ENCODE results near the gene ETV3L. TPM values are rescaled to one million over a fixed set of nuclear protein-coding genes. Genes with fewer than 3 reads are reported as not detected.

ETV3L gene
- total RNA-seq, 1 experiment from 2014 or later: not detected

DNA sequence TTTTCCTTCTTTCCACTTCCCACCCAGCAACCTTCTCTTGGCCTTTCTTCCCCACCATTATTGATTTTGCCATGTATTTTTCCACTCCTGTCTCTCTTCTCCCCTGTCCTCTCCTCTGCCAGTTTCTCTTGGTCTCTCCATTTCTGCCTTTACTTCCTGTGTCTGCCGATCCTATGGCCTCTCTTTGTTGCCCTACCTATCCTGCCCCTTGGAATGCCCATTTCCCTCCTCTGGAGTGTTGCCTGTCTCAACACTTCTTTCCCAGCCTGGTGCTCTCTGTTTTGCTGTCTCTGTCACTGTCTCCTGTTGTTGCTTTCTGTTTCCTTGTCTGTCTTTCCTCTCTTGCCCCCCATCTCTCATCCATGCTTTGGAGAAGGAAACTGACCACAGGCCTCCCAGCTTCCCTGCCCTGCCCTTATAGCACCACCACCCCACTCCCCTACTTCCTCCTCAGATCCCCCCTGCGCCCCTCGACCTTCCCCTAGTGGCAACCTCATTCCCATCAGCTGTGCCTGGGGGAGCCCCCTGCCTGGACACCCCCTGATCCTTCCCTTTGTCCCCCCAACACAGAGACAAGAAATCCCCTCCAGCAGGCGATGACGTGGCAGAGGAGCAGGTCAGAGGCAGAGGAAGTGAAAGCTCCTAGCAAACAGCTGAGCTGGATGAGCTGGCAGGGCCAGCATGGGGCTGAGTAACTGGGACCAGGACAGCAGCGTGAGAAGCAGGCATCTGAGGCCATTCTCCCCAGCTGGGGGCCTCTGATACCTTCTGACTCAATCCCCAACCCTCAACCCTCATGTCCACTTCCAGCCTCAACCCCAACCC is 6.6 kb upstream of the ETV3L start:
- peaks cover 0 to 10% of the 10 kb centered on the region in 2 experiments; a peak in 2 of 4 replicates for H3K4me1 ChIP-seq (ENCODE audit: control insufficient read depth in 1 of 2, insufficient read depth in 2 of 2, low read length in 2 of 2)
- H3K27me3 ChIP-seq (ENCODE audit: insufficient read depth, low read length): peaks cover 22% of the 10 kb centered on the region; the same call in 1 of the 2 replicates
- no peak overlapping the region for H2AFZ ChIP-seq (ENCODE audit: low read depth, low read length, poor library complexity, severe bottlenecking)
- 0 out of 2 replicates have a peak overlapping the region, but pooled peaks have one; percentile 15 for H3K4me2 ChIP-seq (ENCODE audit: low read length)
- TF ChIP-seq POLR2A (IDR thresholded peaks at IDR 0.05; ENCODE audit: borderline replicate concordance, extremely low read depth, insufficient read depth, insufficient read length): no peak
- TF ChIP-seq POLR2AphosphoS5 (IDR thresholded peaks at IDR 0.05; ENCODE audit: low read depth, low read length): no peak
- TF ChIP-seq EZH2phosphoT487 (IDR thresholded peaks at IDR 0.05; ENCODE audit: borderline replicate concordance): no peak
- TF ChIP-seq EGR1 (IDR thresholded peaks at IDR 0.05; ENCODE audit: low read depth): no peak
- no peak for TF ChIP-seq TCF7L2 (IDR thresholded peaks at IDR 0.05; ENCODE audit: borderline replicate concordance, extremely low read depth, insufficient read depth, insufficient read length)
- TF ChIP-seq CEBPB (IDR thresholded peaks at IDR 0.05; ENCODE audit: low read depth): no peak
- no peak for TF ChIP-seq ZFX (IDR thresholded peaks at IDR 0.05)
- no peak for TF ChIP-seq SIN3A (IDR thresholded peaks at IDR 0.05; ENCODE audit: low read depth)
- TF ChIP-seq YY1 (IDR thresholded peaks at IDR 0.05; ENCODE audit: extremely low read depth, insufficient replicate concordance, low read depth, low read length): no peak
- TF ChIP-seq, protein P1, sequence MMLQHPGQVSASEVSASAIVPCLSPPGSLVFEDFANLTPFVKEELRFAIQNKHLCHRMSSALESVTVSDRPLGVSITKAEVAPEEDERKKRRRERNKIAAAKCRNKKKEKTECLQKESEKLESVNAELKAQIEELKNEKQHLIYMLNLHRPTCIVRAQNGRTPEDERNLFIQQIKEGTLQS (IDR thresholded peaks at IDR 0.05): no peak
- TF ChIP-seq ZNF274 (IDR thresholded peaks at IDR 0.05; ENCODE audit: low read depth, low read length): no peak
- no peak for TF ChIP-seq SRF (IDR thresholded peaks at IDR 0.05; ENCODE audit: low read depth)
- TF ChIP-seq, protein P2, sequence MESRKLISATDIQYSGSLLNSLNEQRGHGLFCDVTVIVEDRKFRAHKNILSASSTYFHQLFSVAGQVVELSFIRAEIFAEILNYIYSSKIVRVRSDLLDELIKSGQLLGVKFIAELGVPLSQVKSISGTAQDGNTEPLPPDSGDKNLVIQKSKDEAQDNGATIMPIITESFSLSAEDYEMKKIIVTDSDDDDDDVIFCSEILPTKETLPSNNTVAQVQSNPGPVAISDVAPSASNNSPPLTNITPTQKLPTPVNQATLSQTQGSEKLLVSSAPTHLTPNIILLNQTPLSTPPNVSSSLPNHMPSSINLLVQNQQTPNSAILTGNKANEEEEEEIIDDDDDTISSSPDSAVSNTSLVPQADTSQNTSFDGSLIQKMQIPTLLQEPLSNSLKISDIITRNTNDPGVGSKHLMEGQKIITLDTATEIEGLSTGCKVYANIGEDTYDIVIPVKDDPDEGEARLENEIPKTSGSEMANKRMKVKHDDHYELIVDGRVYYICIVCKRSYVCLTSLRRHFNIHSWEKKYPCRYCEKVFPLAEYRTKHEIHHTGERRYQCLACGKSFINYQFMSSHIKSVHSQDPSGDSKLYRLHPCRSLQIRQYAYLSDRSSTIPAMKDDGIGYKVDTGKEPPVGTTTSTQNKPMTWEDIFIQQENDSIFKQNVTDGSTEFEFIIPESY (IDR thresholded peaks at IDR 0.05; ENCODE audit: extremely low read depth, insufficient replicate concordance, low read length): no peak
- TF ChIP-seq RAD21 (IDR thresholded peaks at IDR 0.05; ENCODE audit: low read depth): no peak
- ChIA-PET CTCF (interaction anchor here (0.6 to 1.3 kb wide), 2 partner anchors 15 to 16 kb away, joined by 3 to 6 read pairs (median 4); no protein-coding TSS in a partner anchor), RAD21 (ENCODE audit: low non-redundant PET in 1 of 2, low total read pairs in 2 of 2, uncharacterized antibody in 2 of 2, unreplicated experiment in 2 of 2) (no interaction called here), POLR2A (no interaction called here)
- H3K27ac ChIP-seq (ENCODE audit: low read depth, low read length): no peak overlapping the region
- H3K36me3 ChIP-seq (ENCODE audit: control insufficient read depth in 1 of 2, insufficient read depth in 2 of 2, low read length in 2 of 2): no peaks in the 10 kb centered on the region
- peak; percentile 53; the same call in 1 of the 2 replicates for ATAC-seq
- H3K4me3 ChIP-seq (replicated peaks in 1 of 2; ENCODE audit: low read depth in 1 of 2, low read length in 2 of 2): no peak overlapping the region
- no peaks in the 10 kb centered on the region for H3K79me2 ChIP-seq (ENCODE audit: insufficient read depth, low read length)
- no peak overlapping the region for H3K9ac ChIP-seq (ENCODE audit: low read length)
- no peak for DNase-seq (ENCODE audit: low read depth, low spot score)
- intact Hi-C loops (cut with micrococcal nuclease): no loop called here
- no TSS peak for BruUV-seq (replicated peaks)
- no peaks in the 10 kb centered on the region for H4K20me1 ChIP-seq (ENCODE audit: insufficient read depth)
- H3K9me2 ChIP-seq (ENCODE audit: insufficient read depth): no peaks in the 10 kb centered on the region
- no peaks in the 10 kb centered on the region for H3K9me3 ChIP-seq (ENCODE audit: control insufficient read depth in 1 of 2, insufficient read depth in 1 of 2, low read depth in 1 of 2, low read length in 2 of 2)

All from HCT116 (cell line).